ENCODE results near the gene SEL1L2.

Gene SEL1L2

DNA sequence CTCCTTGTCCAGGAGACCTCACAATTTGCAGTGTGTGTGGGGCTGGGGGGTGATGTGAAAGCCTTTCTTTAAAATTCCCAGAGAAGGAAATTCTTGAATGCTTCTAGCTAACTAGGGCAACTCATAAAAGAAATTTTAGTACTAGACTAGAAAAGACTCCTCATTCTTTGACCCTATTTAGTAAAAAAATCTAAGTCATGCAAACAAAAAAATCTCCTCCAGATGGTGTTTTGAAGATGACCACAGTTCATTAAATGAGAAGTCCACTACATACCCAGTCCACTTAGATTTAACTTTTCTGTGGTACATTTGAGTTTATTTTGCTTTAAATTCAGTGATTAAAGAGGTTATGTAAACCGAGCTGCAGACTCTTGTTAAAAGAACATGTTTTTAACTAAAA is 138.1 kb downstream of the SEL1L2 start:
- TF ChIP-seq CTCF (IDR thresholded peaks at IDR 0.05): no peak

- no peak for TF ChIP-seq CTCF (IDR thresholded peaks at IDR 0.05)
Measured at GRCh38 chr20:13851279-13851678, 139.1 kb downstream of the SEL1L2 start.

DNA sequence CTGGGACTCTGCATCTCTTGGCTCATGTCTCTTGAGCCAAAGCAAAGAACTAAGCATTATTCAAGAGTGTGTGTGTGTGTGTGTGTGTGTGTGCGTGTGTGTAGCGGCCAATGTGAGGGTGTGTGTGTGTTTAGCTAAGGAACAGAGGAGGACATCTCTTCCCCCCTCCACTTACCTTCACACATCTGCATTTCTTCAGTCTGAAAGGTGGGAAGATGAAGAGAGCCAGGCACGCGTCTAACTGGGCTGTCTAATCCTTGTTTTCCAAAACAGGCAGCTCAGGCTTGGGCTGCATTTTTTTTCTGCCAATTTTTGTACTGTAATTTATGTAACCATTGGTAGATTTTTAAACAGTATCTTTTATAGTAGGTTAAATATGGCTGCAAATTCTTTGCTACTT is 146.1 kb downstream of the SEL1L2 start:
- TF ChIP-seq CTCF (IDR thresholded peaks at IDR 0.05): no peak

- no peak for TF ChIP-seq CTCF (IDR thresholded peaks at IDR 0.05)
Measured at GRCh38 chr20:13841206-13841605, 149.2 kb downstream of the SEL1L2 start.

DNA sequence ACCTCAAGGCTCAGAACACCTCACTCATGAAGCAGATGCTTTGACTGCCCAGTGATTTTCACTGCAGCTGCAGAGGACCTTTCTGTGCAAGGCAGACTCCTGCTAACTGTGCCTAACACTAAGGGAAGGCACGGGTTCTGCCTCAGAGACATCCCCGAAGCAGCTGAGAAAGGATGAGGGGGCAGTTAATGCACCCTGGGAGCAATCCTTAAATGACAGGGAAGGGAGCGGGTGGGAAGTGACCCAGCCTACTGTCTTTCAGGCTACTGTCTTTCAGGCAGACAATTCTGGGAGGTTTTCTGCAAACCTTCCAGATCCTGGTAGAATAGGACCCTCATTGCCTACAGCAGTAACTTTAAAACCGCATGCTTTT is 150.3 kb downstream of the SEL1L2 start:
- no peak for TF ChIP-seq CTCF (IDR thresholded peaks at IDR 0.05)

DNA sequence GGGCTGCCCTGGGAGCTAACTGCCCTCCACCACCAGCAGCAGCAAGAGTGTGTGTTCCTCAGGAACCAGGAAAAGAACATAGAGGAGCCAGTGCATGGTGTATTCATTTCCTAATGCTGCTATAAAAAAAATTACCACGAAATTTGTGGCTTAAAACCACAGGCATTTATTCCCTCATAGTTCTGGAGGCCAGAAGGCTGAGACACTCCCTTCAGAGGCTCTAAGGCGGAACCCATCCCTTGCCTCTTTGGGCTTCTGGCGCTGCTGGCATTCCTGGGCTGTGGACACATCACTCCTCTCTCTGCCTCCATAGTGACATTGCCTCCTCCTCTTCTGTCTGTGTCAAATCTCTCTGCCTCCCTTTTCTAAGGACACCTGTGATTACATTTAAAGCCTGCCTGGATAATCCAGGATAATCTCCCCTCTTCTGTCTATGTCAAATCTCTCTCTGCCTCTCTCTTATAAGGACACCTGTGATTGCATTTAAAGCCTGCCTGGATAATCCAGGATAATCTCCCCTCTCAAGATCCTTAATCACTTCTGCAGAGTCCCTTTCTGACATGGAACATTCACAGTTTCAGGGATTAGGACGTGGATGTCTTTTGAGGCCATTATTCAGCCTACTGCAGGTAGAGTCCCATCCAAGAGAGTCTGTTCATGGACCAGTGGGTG is 150.9 kb downstream of the SEL1L2 start:
- no peak for TF ChIP-seq CTCF (IDR thresholded peaks at IDR 0.05)

- no peak for TF ChIP-seq CTCF (IDR thresholded peaks at IDR 0.05)
Measured at GRCh38 chr20:13838664-13839063, 151.8 kb downstream of the SEL1L2 start.

DNA sequence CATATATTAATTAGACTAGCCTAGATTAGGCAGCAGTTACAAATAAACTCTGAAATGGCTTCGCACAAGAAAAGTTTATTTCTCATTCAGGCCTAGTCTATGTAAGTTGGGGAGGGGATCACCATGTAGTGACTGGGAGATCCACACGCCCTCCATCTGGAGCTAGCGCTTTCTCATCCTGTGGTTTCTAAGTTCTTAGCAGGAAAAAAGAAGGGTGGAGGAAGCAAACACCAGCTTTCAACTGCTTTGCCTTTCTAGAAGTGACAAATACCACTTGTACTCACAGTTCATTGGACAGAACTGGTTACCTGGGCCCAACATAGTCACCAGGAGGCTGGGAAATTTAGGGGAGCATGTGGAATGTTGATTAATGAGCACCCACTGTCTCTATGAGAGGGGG is 158.9 kb downstream of the SEL1L2 start:
- TF ChIP-seq CTCF (IDR thresholded peaks at IDR 0.05): no peak
